HG03097 (cell line): ENCODE data around the gene SMTNL1.

Experiments used
- ATAC-seq: cut with Tn5 transposase; IDR thresholded peaks from one replicate; pipeline ENCODE4 v1.9.1; 2021; ENCODE audit not compliant: unreplicated experiment, low FRiP score

The SMTNL1 gene

GRCh38 chr11:57543593-57543992 lies 6.2 kb downstream of the SMTNL1 start:
- ATAC-seq, result no peak

GRCh38 chr11:57544566-57544965 lies 7.2 kb downstream of the SMTNL1 start:
- ATAC-seq, result no peak

GRCh38 chr11:57545883-57546282 lies 8.5 kb downstream of the SMTNL1 start:
- no peak for ATAC-seq

- ATAC-seq, result no peak
Observed at GRCh38 chr11:57546451-57546850, 9.1 kb downstream of the SMTNL1 start.

- ATAC-seq, result no peak
Observed at GRCh38 chr11:57546869-57547475, 9.6 kb downstream of the SMTNL1 start.

- ATAC-seq, result peak; percentile 50
Observed at GRCh38 chr11:57547854-57548377, 10.5 kb downstream of the SMTNL1 start.

GRCh38 chr11:57549983-57550382 lies 12.6 kb downstream of the SMTNL1 start:
- no peak for ATAC-seq

GRCh38 chr11:57551941-57552340 lies 14.5 kb downstream of the SMTNL1 start:
- ATAC-seq, result no peak

- ATAC-seq, result no peak
Observed at GRCh38 chr11:57552479-57552878, 15.1 kb downstream of the SMTNL1 start.

GRCh38 chr11:57555393-57555792 lies 18.0 kb downstream of the SMTNL1 start:
- ATAC-seq, result no peak

GRCh38 chr11:57556041-57556440 lies 18.6 kb downstream of the SMTNL1 start:
- no peak for ATAC-seq

GRCh38 chr11:57560146-57560545 lies 22.8 kb downstream of the SMTNL1 start:
- no peak for ATAC-seq

- no peak for ATAC-seq
Observed at GRCh38 chr11:57562596-57562995, 25.2 kb downstream of the SMTNL1 start.

GRCh38 chr11:57566005-57566904 lies 28.9 kb downstream of the SMTNL1 start:
- ATAC-seq, result peak; percentile 64

GRCh38 chr11:57566905-57567514 lies 29.6 kb downstream of the SMTNL1 start:
- no peak for ATAC-seq

- peak; percentile 51 for ATAC-seq
Observed at GRCh38 chr11:57567515-57568329, 30.3 kb downstream of the SMTNL1 start, which contains the start of gene UBE2L6. Gene UBE2L6, minus strand, starts transcription at chr11:57567672. Its CDS starts 61 bp downstream, at chr11:57567611.

GRCh38 chr11:57568330-57568766 lies 31.0 kb downstream of the SMTNL1 start:
- peak; percentile 3 for ATAC-seq

- no peak for ATAC-seq
Observed at GRCh38 chr11:57571606-57572005, 34.2 kb downstream of the SMTNL1 start.

- ATAC-seq, result no peak
Observed at GRCh38 chr11:57574061-57574460, 36.7 kb downstream of the SMTNL1 start.

- ATAC-seq, result no peak
Observed at GRCh38 chr11:57584341-57584740, 46.9 kb downstream of the SMTNL1 start.
